GM12864 (cell line): Measurements from ENCODE around the gene CHFR.
"Not testable (repeated sequence)": the region's sequence is repeated elsewhere in the genome, so short reads cannot be mapped to it uniquely, and the experiment has no call there.

ENCODE experiments used
- DNase-seq: peaks from one replicate; pipeline ENCODE4 v3.0.0-alpha.2; 2011; ENCODE audit warnings: low read depth
- H3K4me3 ChIP-seq: 2 replicates; pipeline ENCODE4 v1.5.1; 2011; ENCODE audit warnings: mild to moderate bottlenecking, low read depth, low read length, control low read depth
- CTCF ChIP-seq: IDR thresholded peaks from 2 replicates; pipeline ENCODE4 v1.5.1; 2011; ENCODE audit warnings: low read depth, mild to moderate bottlenecking, moderate library complexity, low read length, control low read depth, inconsistent platforms; ENCODE audit errors: missing control alignments

CHFR gene

DNA sequence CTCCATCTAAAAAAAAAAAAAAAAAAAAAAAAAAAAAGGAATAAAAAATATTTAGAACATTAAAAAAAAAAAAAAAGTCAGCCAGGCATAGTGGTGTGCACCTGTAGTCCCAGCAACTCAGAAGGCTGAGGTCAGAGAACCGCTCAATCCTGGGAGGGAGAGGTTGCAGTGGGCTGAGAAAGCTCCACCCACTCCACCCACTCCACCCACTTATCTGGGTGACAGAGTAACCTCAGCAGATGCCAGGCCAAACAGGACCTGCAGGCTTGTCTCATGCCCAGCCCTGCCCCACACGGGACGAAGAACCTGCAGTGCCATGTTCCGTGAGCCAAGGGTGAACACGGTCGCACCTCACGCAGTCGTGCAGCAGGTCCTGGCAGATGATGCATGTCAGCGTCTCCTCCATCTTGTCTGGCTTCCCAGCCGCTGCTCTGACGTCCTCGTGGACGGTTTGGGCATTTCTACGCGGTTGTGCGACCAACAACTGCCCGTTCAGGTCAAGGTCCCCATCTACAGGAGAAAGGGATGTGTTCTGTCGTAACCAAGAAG lies 28.6 kb downstream of the CHFR start:
- TF ChIP-seq CTCF = no peak
- H3K4me3 ChIP-seq = no peak overlapping the region
- no peak for DNase-seq

DNA sequence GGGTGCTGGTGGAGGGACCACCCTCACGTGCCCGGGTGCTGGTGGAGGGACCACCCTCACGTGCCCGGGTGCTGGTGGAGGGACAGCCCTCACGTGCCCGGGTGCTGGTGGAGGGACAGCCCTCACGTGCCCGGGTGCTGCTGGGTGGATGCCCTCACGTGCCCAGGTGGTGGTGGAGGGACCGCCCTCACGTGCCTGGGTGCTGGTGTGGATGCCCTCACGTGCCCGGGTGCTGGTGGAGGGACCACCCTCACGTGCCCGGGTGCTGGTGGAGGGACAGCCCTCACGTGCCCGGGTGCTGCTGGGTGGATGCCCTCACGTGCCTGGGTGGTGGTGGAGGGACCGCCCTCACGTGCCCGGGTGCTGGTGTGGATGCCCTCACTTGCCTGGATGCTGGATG lies 30.4 kb downstream of the CHFR start:
- H3K4me3 ChIP-seq, DNase-seq: not testable (repeated sequence)

GRCh38 chr12:132856581-132856980 lies 30.8 kb downstream of the CHFR start:
- DNase-seq = no peak
- no peak for TF ChIP-seq CTCF
- no peak overlapping the region for H3K4me3 ChIP-seq

- not testable (repeated sequence) for DNase-seq, H3K4me3 ChIP-seq
Observed at GRCh38 chr12:132855211-132855610, 32.2 kb downstream of the CHFR start.

GRCh38 chr12:132853285-132854092 lies 33.9 kb downstream of the CHFR start:
- no peak overlapping the region for H3K4me3 ChIP-seq
- no peak for DNase-seq
- TF ChIP-seq CTCF = no peak

DNA sequence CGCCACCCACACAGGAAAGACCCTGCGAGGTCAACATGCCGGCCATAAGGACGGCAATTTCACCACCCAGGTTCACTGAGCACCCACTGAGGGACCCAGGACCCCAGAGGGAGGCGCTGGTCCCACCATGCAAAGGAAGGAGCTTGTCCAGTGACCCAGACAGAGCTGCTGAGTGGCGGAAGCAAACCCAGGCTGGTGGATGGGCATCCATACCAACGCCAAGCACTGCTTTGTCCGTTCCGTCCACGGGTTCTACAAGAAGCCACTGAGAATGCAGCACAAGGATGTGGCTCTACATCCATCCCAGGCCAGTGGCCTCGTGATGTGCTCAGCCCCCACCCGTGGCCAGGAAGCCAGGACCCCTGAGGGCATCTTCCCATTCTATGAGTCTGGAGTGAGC lies 34.9 kb downstream of the CHFR start:
- H3K4me3 ChIP-seq = no peak overlapping the region
- TF ChIP-seq CTCF = no peak
- DNase-seq = no peak

DNA sequence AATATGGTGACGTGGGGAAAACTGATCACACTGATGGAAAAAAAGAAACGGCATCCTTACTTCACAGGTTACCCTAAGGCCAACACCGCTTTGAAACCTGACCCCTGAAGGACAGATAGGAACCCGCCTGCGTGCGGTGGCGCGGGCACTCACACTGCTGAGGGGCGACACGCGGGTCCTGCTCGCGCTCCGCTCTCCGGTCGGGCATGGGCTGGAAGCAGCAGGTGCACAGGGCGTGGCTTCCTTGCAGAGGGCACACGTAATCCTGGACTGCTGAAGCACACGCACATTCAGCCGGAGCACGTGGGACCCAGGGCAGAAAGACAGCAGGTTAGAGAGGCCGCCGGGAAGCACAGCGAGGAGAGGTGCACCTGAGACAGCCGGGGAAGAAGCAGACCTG lies 35.9 kb downstream of the CHFR start:
- TF ChIP-seq CTCF = no peak
- H3K4me3 ChIP-seq = no peak overlapping the region
- no peak for DNase-seq

DNA sequence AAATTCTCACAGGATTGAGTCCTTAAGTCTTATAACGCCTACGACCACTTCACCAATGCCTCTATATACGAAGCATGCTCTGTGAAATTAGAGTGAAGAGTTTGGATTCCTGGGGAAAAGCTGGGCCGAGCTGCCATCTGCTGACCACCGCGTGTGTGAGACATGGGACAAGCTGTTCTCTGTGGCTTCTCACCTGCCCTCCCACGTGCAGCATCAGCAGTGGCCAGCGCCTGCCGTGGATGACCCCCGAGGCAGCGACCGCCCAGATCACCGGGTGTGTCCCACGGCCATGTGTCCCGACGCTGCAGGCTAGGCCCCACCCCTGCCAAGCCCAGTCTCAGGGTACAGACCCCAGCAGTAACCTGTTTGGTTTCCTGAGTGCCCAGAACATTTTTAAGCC lies 37.1 kb downstream of the CHFR start:
- no peak overlapping the region for H3K4me3 ChIP-seq
- no peak for TF ChIP-seq CTCF
- no peak for DNase-seq
